ENCODE data around the gene WSCD1.

WSCD1 gene

GRCh38 chr17:6162216-6162615, 92.0 kb downstream of the WSCD1 start:
- DNase-seq = no peak

DNA sequence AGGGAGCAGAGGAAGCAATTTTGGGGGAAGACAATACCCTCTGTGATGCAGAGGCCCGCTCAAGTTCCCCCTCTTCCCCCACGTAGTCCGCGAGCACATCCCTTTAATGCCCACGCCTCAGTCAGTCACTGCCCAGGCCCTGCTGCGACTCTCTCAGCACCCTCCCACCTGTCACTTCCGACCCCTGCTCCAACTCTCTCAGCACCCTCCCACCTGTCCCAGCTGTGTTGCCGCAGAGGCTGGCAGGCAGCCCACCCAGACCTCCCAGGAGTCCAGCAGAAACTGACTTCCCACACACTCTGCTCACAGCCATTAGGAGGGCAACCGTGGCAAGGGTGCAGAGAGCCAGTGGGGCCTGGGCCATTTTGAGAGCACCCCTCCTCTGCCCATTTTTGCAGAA, 92.7 kb downstream of the WSCD1 start:
- no peak for DNase-seq

DNA sequence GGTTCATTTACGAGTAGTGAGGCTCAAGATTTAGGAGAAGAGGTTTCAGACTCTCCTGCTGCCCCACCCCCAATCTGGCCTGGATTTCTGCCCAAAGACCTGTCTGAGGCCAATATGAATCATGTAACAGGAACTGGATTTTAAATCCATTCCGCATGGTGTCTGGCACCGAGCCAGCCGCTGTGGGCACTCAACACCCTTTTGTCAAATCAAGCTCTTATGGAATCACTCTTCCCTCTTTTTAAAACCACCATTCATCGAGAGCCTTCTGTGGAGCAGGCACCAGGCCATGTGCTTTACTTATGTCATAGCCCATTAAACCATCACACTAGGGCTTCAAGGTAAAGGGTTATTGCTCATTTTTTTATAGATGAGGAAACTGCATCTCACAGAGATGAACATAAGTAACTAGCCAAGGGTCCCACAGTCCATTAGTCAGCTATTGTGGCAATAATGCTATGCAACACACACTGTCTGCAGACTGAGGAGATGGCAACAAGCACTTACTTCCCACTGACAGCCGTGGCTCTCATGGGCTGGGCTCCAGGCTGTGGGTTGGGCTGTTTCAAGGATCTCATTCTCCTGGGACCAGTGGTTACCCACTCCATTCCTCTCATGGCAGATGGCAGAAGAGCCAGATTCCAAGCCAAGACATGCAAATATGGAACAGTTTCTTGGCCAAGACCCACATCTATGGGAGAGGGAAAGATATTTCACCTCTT, 93.6 kb downstream of the WSCD1 start:
- no peak for DNase-seq

DNA sequence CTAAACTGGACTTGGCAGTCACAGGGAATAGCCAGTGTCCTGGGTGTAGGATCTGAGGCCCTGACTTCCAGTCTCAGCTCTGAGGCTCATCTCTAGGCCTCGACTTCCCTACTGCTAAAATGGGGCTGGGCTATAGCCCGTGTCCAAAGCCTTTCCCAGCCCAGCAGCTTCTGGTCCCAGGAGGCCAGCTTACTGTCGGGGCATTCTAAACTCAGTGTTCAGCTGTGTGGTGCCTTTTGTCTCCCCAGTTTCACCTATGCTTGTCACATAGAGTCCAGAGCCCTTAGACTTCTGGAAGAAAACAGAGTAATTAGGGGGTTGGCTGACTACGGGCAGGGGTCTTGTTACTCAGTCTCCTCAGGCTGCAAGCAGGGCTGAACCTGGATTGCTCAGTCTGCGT, 94.8 kb downstream of the WSCD1 start:
- no peak for DNase-seq

- no peak for DNase-seq
Observed at GRCh38 chr17:6165806-6166205, 95.6 kb downstream of the WSCD1 start.

DNA sequence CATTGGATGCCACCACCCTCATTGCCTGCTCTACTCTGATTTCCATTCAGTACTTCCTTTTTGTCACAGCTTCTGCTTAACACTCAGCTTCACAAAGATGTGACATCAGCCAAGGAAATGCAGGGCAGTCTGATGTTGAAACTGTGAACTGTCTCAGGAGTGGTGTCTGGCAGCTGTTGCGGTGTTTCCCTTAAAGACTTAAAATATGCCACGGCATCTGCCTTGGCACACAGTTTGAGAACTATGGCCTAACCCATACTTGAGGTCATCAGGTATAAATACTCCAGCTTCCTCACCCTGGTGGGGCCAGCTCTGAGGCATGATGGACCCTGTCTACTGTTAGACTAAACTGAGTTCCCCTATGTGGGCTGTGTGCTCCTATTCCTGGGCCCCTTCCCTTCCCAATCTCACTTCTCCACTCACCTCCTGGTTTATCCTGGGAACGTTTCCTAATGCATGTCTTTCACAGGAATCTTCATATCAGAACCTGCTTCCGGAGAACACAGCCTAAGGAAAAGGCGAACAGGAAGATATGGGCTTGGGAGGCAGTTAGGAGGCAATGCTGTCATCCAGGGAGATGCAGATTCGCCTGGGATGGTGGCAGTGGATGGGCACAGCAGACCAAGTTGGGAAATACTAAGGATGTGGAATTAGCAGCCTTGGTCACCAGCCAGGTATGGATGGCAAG, 96.5 kb downstream of the WSCD1 start:
- DNase-seq = no peak

GRCh38 chr17:6168296-6168695, 98.1 kb downstream of the WSCD1 start:
- DNase-seq = no peak

GRCh38 chr17:6170349-6170748, 100.2 kb downstream of the WSCD1 start:
- no peak for DNase-seq

DNA sequence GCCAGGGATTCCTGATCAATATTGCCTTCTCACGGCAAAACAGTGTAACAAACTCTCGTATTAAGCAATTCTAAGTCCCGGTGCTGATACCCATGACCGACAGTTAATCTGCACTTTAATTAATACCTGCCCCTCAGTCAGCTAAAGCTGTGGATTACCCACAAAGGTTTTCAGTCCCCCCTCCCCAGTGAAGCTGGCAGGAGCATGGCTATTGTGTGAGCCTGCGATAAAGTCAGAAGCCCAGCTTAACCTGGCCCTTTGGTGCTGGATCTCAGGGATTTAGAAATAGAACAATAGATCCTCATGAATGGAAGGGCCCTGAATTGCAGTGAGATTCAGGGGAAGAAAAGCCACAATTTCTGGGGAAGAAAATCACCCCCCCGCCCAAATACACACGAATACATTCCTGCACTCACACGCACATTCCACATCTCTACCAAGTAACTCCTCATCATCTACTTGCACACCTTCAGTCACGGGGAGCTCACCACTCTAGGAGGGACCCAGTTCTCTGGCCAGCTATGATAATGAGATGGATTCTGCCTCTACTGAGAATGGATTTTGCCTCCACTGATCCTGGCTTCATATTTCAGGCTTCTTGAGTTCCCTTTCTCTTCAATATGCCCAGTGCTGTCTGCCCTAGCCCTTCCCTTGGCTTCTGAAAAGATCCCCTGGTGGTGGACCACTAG, 102.6 kb downstream of the WSCD1 start:
- DNase-seq = no peak

- no peak for DNase-seq
Observed at GRCh38 chr17:6173653-6174052, 103.5 kb downstream of the WSCD1 start.

Measured in NCI-H2081 treated with DMSO at 0.1 percent for 48 hours (cell line).